Measurements from ENCODE around the gene ERRFI1. TPM values are rescaled to one million over a fixed set of nuclear protein-coding genes. Genes with fewer than 3 reads are reported as not detected.

Gene ERRFI1
- total and polyA plus RNA-seq, 2 experiments from 2014 or later, result 123 to 163 TPM

DNA sequence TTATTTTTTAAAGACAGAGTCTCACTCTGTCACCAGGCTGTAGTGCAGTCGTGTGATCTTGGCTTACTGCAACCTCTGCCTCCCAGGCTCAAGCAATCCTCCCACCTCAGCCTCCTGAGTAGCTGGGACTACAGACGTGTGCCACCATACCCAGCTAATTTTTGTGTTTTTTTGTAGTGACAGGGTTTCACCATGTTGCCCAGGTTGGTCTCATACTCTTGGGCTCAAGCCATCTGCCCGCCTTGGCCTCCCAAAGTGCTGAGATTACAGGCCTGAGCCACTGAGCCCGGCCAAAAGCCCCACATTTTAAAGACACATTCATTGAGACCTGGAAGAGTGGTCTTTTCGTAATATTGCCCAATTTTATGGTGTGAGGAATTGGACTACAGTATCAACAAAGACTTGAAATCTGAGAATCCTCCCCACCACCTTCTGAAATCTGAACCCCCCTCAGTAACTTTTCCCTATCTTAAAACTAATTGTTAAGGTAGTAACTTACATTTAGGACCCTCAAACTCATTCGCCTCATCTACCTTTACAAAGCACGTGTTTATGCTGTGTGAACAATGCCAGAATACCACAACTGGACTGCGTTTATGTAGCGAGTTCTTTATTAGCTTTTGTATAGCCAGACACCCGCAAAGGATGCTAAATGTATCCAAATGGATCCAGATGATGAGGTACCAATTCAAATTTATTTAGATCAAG lies 2.7 kb downstream of the ERRFI1 start:
- H3K4me3 ChIP-seq, result peak overlapping the region; percentile 75
- H3K27me3 ChIP-seq, result no peaks in the 10 kb centered on the region
- H2AFZ ChIP-seq, result no peak overlapping the region
- H3K4me1 ChIP-seq (ENCODE audit: insufficient read depth), result peaks cover 43% of the 10 kb centered on the region
- H3K79me2 ChIP-seq, result peaks cover 77% of the 10 kb centered on the region
- no peak for DNase-seq (ENCODE audit: low spot score)
- 55% methylated on average over 10 of the region's 10 CpGs for whole genome bisulfite sequencing (ENCODE audit: low lambda C conversion rate, missing lambda C conversion rate)
- TF ChIP-seq, protein P1, sequence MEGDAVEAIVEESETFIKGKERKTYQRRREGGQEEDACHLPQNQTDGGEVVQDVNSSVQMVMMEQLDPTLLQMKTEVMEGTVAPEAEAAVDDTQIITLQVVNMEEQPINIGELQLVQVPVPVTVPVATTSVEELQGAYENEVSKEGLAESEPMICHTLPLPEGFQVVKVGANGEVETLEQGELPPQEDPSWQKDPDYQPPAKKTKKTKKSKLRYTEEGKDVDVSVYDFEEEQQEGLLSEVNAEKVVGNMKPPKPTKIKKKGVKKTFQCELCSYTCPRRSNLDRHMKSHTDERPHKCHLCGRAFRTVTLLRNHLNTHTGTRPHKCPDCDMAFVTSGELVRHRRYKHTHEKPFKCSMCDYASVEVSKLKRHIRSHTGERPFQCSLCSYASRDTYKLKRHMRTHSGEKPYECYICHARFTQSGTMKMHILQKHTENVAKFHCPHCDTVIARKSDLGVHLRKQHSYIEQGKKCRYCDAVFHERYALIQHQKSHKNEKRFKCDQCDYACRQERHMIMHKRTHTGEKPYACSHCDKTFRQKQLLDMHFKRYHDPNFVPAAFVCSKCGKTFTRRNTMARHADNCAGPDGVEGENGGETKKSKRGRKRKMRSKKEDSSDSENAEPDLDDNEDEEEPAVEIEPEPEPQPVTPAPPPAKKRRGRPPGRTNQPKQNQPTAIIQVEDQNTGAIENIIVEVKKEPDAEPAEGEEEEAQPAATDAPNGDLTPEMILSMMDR (IDR thresholded peaks at IDR 0.05; ENCODE audit: poor library complexity), result no peak
- TF ChIP-seq EZH2phosphoT487 (IDR thresholded peaks at IDR 0.05; ENCODE audit: low read depth, severe bottlenecking, unreplicated experiment) (no peak), EZH2 (IDR thresholded peaks at IDR 0.05; ENCODE audit: borderline replicate concordance) (no peak)
- H3K36me3 ChIP-seq (replicated peaks; ENCODE audit: insufficient read depth, low read depth), result no peaks in the 10 kb centered on the region
- H3K27ac ChIP-seq, result peak overlapping the region; percentile 97
- no peaks in the 10 kb centered on the region for H3K9me3 ChIP-seq (ENCODE audit: low read depth)
- peaks cover 56% of the 10 kb centered on the region for H4K20me1 ChIP-seq (ENCODE audit: insufficient read depth, poor library complexity, severe bottlenecking)
- H3K9me2 ChIP-seq (replicated peaks; ENCODE audit: insufficient read depth), result no peaks in the 10 kb centered on the region
- peak overlapping the region; percentile 71 for H3K4me2 ChIP-seq

DNA sequence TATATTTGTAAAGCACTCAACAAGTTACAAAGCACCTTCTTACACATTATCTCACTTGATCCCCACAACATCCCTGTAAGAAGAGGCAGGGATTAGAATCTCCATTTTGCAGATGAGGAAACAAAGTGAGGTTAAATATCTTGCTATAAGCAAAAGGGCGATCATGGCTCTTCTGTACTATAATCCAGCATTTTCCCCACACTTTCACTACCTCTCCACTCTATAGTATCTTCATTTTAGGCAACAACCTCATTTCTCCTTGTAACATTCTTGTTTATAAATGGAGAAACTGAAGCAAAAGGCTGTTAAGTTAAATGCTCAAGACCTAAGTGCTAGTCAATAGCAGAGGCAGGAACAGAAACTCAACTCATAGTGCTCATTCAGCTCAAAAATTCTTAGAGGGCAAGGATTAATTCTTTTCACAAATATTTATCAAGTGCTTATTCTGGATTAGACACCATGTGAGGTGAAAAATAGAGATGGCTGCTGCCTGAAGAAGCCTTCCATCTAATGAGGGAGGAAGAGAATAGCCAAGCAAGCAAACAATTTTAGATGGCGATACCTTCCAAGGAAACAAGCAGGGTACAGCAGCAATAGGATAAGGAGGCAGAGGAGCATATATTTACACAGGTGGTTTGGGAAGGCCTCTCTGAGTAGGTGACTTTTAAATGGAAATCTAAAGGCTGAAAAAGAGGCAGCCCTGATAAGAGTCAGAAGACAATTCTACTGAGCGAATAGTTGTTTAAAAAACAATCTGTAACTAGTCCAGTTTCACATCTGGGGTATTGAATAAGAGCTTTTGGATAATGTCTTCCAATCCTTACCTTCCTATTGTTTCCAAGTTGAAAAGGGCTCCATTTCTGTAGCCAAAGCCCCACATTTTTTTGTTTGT lies 3.5 kb downstream of the ERRFI1 start:
- H3K79me2 ChIP-seq, result peaks cover 85% of the 10 kb centered on the region
- H3K9me3 ChIP-seq (ENCODE audit: low read depth), result no peaks in the 10 kb centered on the region
- no peak for TF ChIP-seq EZH2 (IDR thresholded peaks at IDR 0.05; ENCODE audit: borderline replicate concordance)
- TF ChIP-seq EZH2phosphoT487 (IDR thresholded peaks at IDR 0.05; ENCODE audit: low read depth, severe bottlenecking, unreplicated experiment), result no peak
- TF ChIP-seq, protein P1 (IDR thresholded peaks at IDR 0.05; ENCODE audit: poor library complexity), result no peak
- WGBS (ENCODE audit: low lambda C conversion rate, missing lambda C conversion rate), result 63% methylated on average over 3 of the region's 3 CpGs
- H3K27ac ChIP-seq, result peak overlapping the region; percentile 97
- no peaks in the 10 kb centered on the region for H3K9me2 ChIP-seq (replicated peaks; ENCODE audit: insufficient read depth)
- H2AFZ ChIP-seq, result no peak overlapping the region
- H3K27me3 ChIP-seq, result no peaks in the 10 kb centered on the region
- no peak for DNase-seq (ENCODE audit: low spot score)
- peaks cover 56% of the 10 kb centered on the region for H4K20me1 ChIP-seq (ENCODE audit: insufficient read depth, poor library complexity, severe bottlenecking)
- peak overlapping the region; percentile 75 for H3K4me3 ChIP-seq
- peaks cover 43% of the 10 kb centered on the region for H3K4me1 ChIP-seq (ENCODE audit: insufficient read depth)
- H3K36me3 ChIP-seq (replicated peaks; ENCODE audit: insufficient read depth, low read depth), result no peaks in the 10 kb centered on the region
- H3K4me2 ChIP-seq, result peak overlapping the region; percentile 71

DNA sequence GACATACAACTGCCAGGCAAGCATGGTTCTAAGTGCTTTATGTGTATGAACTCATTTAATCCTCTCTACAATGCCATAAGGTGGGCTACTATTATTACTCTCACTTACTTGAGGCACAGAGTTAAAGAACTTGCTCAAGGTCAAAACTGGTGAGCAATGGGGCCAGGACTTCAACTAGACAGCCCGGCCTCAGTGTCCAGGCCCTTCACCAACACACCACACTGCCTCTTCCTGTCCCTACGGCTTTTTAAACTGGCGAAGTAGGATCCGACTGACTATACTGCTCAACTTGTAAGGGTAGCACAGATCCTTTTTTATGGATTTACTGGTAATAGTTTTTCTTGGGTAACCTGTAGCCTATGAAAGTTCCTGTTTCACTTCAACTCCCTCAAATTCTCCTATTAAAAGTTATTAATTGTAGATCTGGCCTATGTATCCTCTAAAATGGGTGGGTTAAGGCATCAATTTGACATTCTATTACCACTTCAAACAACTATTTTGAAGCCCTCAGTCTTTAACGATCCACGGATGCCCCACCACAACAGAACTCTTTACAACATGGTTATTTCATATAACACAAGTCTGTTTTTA lies 4.3 kb downstream of the ERRFI1 start:
- Histone ChIP-seq H4K20me1 (ENCODE audit: insufficient read depth, poor library complexity, severe bottlenecking) (peaks cover 63% of the 10 kb centered on the region), H3K9me2 (replicated peaks; ENCODE audit: insufficient read depth) (no peaks in the 10 kb centered on the region), H3K27ac (peak overlapping the region; percentile 97), H2AFZ (no peak overlapping the region), H3K4me1 (ENCODE audit: insufficient read depth) (peaks cover 43% of the 10 kb centered on the region), H3K4me3 (no peak overlapping the region), H3K27me3 (no peaks in the 10 kb centered on the region), H3K79me2 (peaks cover 92% of the 10 kb centered on the region), H3K36me3 (replicated peaks; ENCODE audit: insufficient read depth, low read depth) (no peaks in the 10 kb centered on the region), H3K4me2 (peak overlapping the region; percentile 71), H3K9me3 (ENCODE audit: low read depth) (no peaks in the 10 kb centered on the region)
- DNase-seq (ENCODE audit: low spot score), result no peak
- WGBS (ENCODE audit: low lambda C conversion rate, missing lambda C conversion rate), result 68% methylated on average over 6 of the region's 6 CpGs
- TF ChIP-seq, protein P1 (IDR thresholded peaks at IDR 0.05; ENCODE audit: poor library complexity), result no peak
- TF ChIP-seq EZH2phosphoT487 (IDR thresholded peaks at IDR 0.05; ENCODE audit: low read depth, severe bottlenecking, unreplicated experiment), result no peak
- TF ChIP-seq EZH2 (IDR thresholded peaks at IDR 0.05; ENCODE audit: borderline replicate concordance), result no peak

All from hepatocyte (in vitro differentiated cells).